ENCODE measurements around the gene BTBD2. TPM values are rescaled to one million over a fixed set of nuclear protein-coding genes. Genes with fewer than 3 reads are reported as not detected.

Gene BTBD2
- total and polyA plus RNA-seq, 10 of the 15 experiments (the other 5 are each of a cell fraction or from before 2014, with no cell fraction given): 0.13 to 66.2 (median 10.4) TPM

GRCh38 chr19:1942078-1942933, 73.2 kb downstream of the BTBD2 start (continued):
- TF ChIP-seq MLLT1 (IDR thresholded peaks at IDR 0.05): 0 out of 2 replicates have a peak, but pooled peaks have one; percentile 45
- TF ChIP-seq NFYB (IDR thresholded peaks at IDR 0.05; ENCODE audit: insufficient read depth, low read depth, low read length): no peak
- TF ChIP-seq POU2F2 (IDR thresholded peaks at IDR 0.05; ENCODE audit: borderline replicate concordance, low read depth, low read length): no peak; the same call in 2 of the 3 replicates
- peak; percentile 52 for TF ChIP-seq MYC (IDR thresholded peaks at IDR 0.05; ENCODE audit: insufficient read depth, insufficient read length, insufficient replicate concordance, low read length, severe bottlenecking)
- TF ChIP-seq CHD2 (IDR thresholded peaks at IDR 0.05; ENCODE audit: borderline replicate concordance, low read depth, low read length): peak; percentile 42; the same call in 1 of the 2 replicates
- TF ChIP-seq MAX (IDR thresholded peaks at IDR 0.05; ENCODE audit: low read depth, low read length): 0 out of 2 replicates have a peak, but pooled peaks have one; percentile 23
- peak; percentile 71 for TF ChIP-seq POLR2A (IDR thresholded peaks at IDR 0.05; ENCODE audit: low read depth, low read length)
- no peak for TF ChIP-seq BCLAF1 (IDR thresholded peaks at IDR 0.05)
- no peak for TF ChIP-seq BCL11A (IDR thresholded peaks at IDR 0.05; ENCODE audit: low read depth, low read length)
